Stimulated activated memory B cell treated with anti-CD40 and anti-IgM and Interleukin-4, amounts not matched to agents 10 μg/mL and 1 μg/mL and 100 μg/mL, for 72 hours (primary cell): ENCODE data around the gene DDX28.

Experiments
- ATAC-seq: fragments of 150-1000 bp; cut with Tn5 transposase; 2 replicates; pipeline ENCODE4 v1.10.0; 2021
- H3K27ac Mint-ChIP-seq: one replicate; pipeline ENCODE4 v1.8.0; 2022; ENCODE audit warnings: mild to moderate bottlenecking, mixed read lengths
- H3K27me3 Mint-ChIP-seq: one replicate; pipeline ENCODE4 v1.8.0; 2022; ENCODE audit warnings: mixed read lengths
- H3K36me3 Mint-ChIP-seq: one replicate; pipeline ENCODE4 v1.8.0; 2022; ENCODE audit warnings: mixed read lengths
- H3K4me1 Mint-ChIP-seq: one replicate; pipeline ENCODE4 v1.8.0; 2022; ENCODE audit warnings: mixed read lengths
- H3K4me3 Mint-ChIP-seq: one replicate; pipeline ENCODE4 v1.8.0; 2022; ENCODE audit warnings: mild to moderate bottlenecking, moderate library complexity, mixed read lengths
- H3K9me3 Mint-ChIP-seq: one replicate; pipeline ENCODE4 v1.8.0; 2022; ENCODE audit warnings: mixed read lengths

DDX28 gene

GRCh38 chr16:67971111-67971510, 51.9 kb downstream of the DDX28 start:
- H3K4me3 Mint-ChIP-seq = no peak overlapping the region

More at GRCh38 chr16:67971111-67971510, 51.9 kb downstream of the DDX28 start:
- Mint-ChIP-seq H3K27me3 (no peaks in the 10 kb centered on the region), H3K4me1 (peaks cover 42% of the 10 kb centered on the region), H3K27ac (no peak overlapping the region), H3K36me3 (no peaks in the 10 kb centered on the region), H3K9me3 (no peaks in the 10 kb centered on the region)
- ATAC-seq = no peak
